ENCODE results near the gene HACD2.

DNA sequence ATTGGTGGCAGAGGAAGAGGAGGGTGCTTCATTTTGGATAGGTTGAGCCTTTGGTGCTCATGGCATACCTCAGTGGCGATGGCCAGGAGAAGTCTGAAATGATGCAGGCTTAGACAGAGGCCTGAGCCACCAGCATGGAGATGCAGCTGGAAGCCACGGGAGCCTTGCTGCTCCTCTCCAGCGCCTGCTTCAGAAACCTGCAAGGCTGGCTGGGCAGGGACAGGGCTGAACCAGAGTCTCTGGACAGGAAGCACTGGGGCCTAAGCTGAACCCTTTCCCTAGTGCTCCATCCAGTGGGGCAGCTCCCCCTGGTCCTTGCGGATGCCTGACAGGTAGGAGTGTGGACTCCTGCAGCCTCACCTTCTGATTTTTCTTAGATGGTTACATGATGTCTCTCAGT is 99.3 kb downstream of the HACD2 start:
- TF ChIP-seq, protein P1, sequence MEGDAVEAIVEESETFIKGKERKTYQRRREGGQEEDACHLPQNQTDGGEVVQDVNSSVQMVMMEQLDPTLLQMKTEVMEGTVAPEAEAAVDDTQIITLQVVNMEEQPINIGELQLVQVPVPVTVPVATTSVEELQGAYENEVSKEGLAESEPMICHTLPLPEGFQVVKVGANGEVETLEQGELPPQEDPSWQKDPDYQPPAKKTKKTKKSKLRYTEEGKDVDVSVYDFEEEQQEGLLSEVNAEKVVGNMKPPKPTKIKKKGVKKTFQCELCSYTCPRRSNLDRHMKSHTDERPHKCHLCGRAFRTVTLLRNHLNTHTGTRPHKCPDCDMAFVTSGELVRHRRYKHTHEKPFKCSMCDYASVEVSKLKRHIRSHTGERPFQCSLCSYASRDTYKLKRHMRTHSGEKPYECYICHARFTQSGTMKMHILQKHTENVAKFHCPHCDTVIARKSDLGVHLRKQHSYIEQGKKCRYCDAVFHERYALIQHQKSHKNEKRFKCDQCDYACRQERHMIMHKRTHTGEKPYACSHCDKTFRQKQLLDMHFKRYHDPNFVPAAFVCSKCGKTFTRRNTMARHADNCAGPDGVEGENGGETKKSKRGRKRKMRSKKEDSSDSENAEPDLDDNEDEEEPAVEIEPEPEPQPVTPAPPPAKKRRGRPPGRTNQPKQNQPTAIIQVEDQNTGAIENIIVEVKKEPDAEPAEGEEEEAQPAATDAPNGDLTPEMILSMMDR (IDR thresholded peaks at IDR 0.05): no peak
- TF ChIP-seq ZFX (IDR thresholded peaks at IDR 0.05; ENCODE audit: borderline replicate concordance): no peak
